Measurements from ENCODE around the gene SSR2.

Gene SSR2

GRCh38 chr1:156020293-156021092, at the start of gene SSR2:
SSR2 (minus strand) TSS chr1:156020951; CDS start chr1:156020167, 784 bp downstream.
- Histone ChIP-seq H3K4me3 (peak within 1 kb of the TSS; percentile 75 to 88 (median 82)), H3K9me3 (replicated peaks in 1 of 11) (no peaks in the 10 kb centered on the region), H3K36me3 (peaks cover 36 to 45% (median 43%) of the 10 kb centered on the region in 11 experiments), H3K27me3 (no peaks in the 10 kb centered on the region; a peak in 2 of 22 replicates), H3K27ac (peak within 1 kb of the TSS; percentile 37 to 80 (median 69); a peak in 19 of 22 replicates), H3K4me2 (peak within 1 kb of the TSS; percentile 82 to 98 (median 92)), H3K9ac (peak within 1 kb of the TSS; percentile 73 to 89 (median 86)), H4K20me1 (peaks cover 0 to 33% (median 7%) of the 10 kb centered on the region in 11 experiments; a peak in 9 of 22 replicates), H3K4me1 (peaks cover 13 to 29% (median 20%) of the 10 kb centered on the region in 10 experiments)
- TF ChIP-seq Cebpa-rat (IDR thresholded peaks at IDR 0.05), result no peak

- Histone ChIP-seq H3K27me3 (no peaks in the 10 kb centered on the region), H3K4me3 (no peak overlapping the region), H3K4me2 (peak overlapping the region; percentile 2 to 58 (median 55); a peak in 16 of 22 replicates), H3K9me3 (replicated peaks in 1 of 11) (no peaks in the 10 kb centered on the region), H3K36me3 (peaks cover 0 to 30% (median 23%) of the 10 kb centered on the region in 11 experiments; a peak in 14 of 22 replicates), H3K4me1 (peaks cover 22 to 66% (median 50%) of the 10 kb centered on the region in 10 experiments), H3K9ac (no peak overlapping the region), H4K20me1 (peaks cover 0 to 35% (median 17%) of the 10 kb centered on the region in 11 experiments; a peak in 13 of 22 replicates), H3K27ac (peak overlapping the region in 4 of 11 experiments; percentile 14 to 28 (median 17); a peak in 4 of 22 replicates)
- TF ChIP-seq Cebpa-rat (IDR thresholded peaks at IDR 0.05), result no peak
Observed at GRCh38 chr1:156070548-156070947, 49.8 kb upstream of the SSR2 start.

DNA sequence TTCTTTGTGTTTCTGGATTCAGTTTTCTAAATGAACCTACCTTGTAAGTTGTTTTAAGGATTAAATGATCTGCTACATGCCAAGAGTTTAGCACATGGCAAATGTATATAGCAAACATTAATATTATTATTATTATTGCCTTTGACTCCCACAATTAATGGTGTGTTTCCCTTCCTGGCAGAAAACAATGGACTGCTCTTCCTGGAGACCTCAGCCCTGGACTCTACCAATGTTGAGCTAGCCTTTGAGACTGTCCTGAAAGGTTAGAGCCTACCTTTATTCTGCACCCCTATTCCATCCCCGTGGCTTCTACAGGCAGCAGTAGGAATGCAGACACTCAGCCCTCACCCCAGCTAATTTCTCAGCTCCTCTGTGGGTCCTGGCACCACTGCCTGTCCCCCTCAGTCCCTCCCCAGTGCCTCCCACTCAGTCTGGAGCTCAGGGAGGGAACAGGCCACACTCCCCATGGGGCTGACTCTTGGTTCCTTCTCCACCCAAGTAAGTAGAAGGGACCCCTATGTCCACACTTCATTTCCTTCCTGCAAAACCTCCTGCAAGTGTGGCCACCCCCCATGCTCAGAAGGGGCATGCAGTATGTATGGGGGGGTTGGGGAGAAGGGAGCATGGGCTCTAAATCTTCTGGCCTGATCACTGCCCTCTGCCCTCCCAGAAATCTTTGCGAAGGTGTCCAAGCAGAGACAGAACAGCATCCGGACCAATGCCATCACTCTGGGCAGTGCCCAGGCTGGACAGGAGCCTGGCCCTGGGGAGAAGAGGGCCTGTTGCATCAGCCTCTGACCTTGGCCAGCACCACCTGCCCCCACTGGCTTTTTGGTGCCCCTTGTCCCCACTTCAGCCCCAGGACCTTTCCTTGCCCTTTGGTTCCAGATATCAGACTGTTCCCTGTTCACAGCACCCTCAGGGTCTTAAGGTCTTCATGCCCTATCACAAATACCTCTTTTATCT, 49.0 kb upstream of the SSR2 start:
- peaks cover 0 to 22% (median 18%) of the 10 kb centered on the region in 11 experiments; a peak in 14 of 22 replicates for H3K36me3 ChIP-seq
- no peaks in the 10 kb centered on the region for H3K27me3 ChIP-seq
- H3K9me3 ChIP-seq (replicated peaks in 1 of 11), result no peaks in the 10 kb centered on the region
- H4K20me1 ChIP-seq, result peaks cover 0 to 27% (median 9%) of the 10 kb centered on the region in 11 experiments; a peak in 13 of 22 replicates
- H3K4me3 ChIP-seq, result no peak overlapping the region
- TF ChIP-seq Cebpa-rat (IDR thresholded peaks at IDR 0.05), result no peak
- H3K4me2 ChIP-seq, result peak overlapping the region; percentile 2 to 58 (median 55); a peak in 20 of 22 replicates
- H3K9ac ChIP-seq, result peak overlapping the region in 3 of 11 experiments; percentile 4 to 37 (median 33); a peak in 2 of 22 replicates
- H3K27ac ChIP-seq, result peak overlapping the region in 3 of 11 experiments; percentile 15 to 28 (median 19); a peak in 3 of 22 replicates
- peaks cover 15 to 66% (median 50%) of the 10 kb centered on the region in 10 experiments for H3K4me1 ChIP-seq

- Histone ChIP-seq H4K20me1 (peaks cover 0 to 7% (median 0%) of the 10 kb centered on the region in 11 experiments; a peak in 2 of 22 replicates), H3K4me3 (no peak overlapping the region), H3K4me1 (peaks cover 12 to 51% (median 42%) of the 10 kb centered on the region in 10 experiments; a peak in 18 of 20 replicates), H3K27ac (no peak overlapping the region), H3K4me2 (no peak overlapping the region), H3K36me3 (peaks cover 0 to under 1% (median 0%) of the 10 kb centered on the region in 11 experiments; a peak in 5 of 22 replicates), H3K27me3 (no peaks in the 10 kb centered on the region), H3K9me3 (replicated peaks in 1 of 11) (no peaks in the 10 kb centered on the region), H3K9ac (0 out of 22 replicates have a peak overlapping the region, but pooled peaks of 1 of the 11 experiments have one; percentile 6)
- no peak for TF ChIP-seq Cebpa-rat (IDR thresholded peaks at IDR 0.05)
Observed at GRCh38 chr1:156067262-156067661, 46.5 kb upstream of the SSR2 start.

DNA sequence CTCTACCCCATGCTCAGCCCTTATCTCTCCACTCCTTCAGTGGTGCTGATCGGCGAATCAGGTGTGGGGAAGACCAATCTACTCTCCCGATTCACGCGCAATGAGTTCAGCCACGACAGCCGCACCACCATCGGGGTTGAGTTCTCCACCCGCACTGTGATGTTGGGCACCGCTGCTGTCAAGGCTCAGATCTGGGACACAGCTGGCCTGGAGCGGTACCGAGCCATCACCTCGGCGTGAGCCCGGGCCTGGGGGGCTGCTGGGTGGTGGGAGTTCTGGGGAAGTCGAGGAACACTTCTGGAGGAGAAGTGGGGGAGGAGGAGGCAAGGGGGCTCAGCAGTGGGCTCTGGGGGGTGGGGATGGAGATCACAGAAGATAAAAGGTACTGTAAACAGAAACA, 45.1 kb upstream of the SSR2 start:
- no peak overlapping the region for H3K27ac ChIP-seq
- no peak for TF ChIP-seq Cebpa-rat (IDR thresholded peaks at IDR 0.05)
- H3K36me3 ChIP-seq, result no peaks in the 10 kb centered on the region
- peak overlapping the region in 9 of 11 experiments; percentile 0 to 56 (median 26); a peak in 9 of 22 replicates for H3K4me2 ChIP-seq
- H4K20me1 ChIP-seq, result peaks cover 0 to 5% (median 0%) of the 10 kb centered on the region in 11 experiments; a peak in 1 of 22 replicates
- peaks cover 21 to 45% (median 34%) of the 10 kb centered on the region in 10 experiments for H3K4me1 ChIP-seq
- no peaks in the 10 kb centered on the region for H3K27me3 ChIP-seq
- H3K9ac ChIP-seq, result no peak overlapping the region
- H3K9me3 ChIP-seq (replicated peaks in 1 of 11), result no peaks in the 10 kb centered on the region
- no peak overlapping the region for H3K4me3 ChIP-seq

- H4K20me1 ChIP-seq, result peaks cover 0 to 5% (median 0%) of the 10 kb centered on the region in 11 experiments; a peak in 1 of 22 replicates
- H3K9ac ChIP-seq, result peak overlapping the region in 2 of 11 experiments; percentile 13 to 27; a peak in 1 of 22 replicates
- peak overlapping the region in 10 of 11 experiments; percentile 0 to 56 (median 26); a peak in 12 of 22 replicates for H3K4me2 ChIP-seq
- H3K27me3 ChIP-seq, result no peaks in the 10 kb centered on the region
- peaks cover 21 to 40% (median 28%) of the 10 kb centered on the region in 10 experiments for H3K4me1 ChIP-seq
- no peak overlapping the region for H3K27ac ChIP-seq
- no peak for TF ChIP-seq Cebpa-rat (IDR thresholded peaks at IDR 0.05)
- H3K9me3 ChIP-seq (replicated peaks in 1 of 11), result no peaks in the 10 kb centered on the region
- H3K4me3 ChIP-seq, result no peak overlapping the region
- H3K36me3 ChIP-seq, result no peaks in the 10 kb centered on the region
Observed at GRCh38 chr1:156065212-156065611, 44.5 kb upstream of the SSR2 start.

- Histone ChIP-seq H3K4me1 (peaks cover 16 to 34% (median 22%) of the 10 kb centered on the region in 10 experiments), H3K27ac (no peak overlapping the region; a peak in 1 of 22 replicates), H4K20me1 (no peaks in the 10 kb centered on the region; a peak in 1 of 22 replicates), H3K9ac (peak overlapping the region in 2 of 11 experiments; percentile 13 to 27; a peak in 1 of 22 replicates), H3K27me3 (no peaks in the 10 kb centered on the region), H3K4me2 (peak overlapping the region in 7 of 11 experiments; percentile 19 to 56 (median 38); a peak in 10 of 22 replicates), H3K4me3 (no peak overlapping the region), H3K36me3 (no peaks in the 10 kb centered on the region), H3K9me3 (replicated peaks in 1 of 11) (no peaks in the 10 kb centered on the region)
- TF ChIP-seq Cebpa-rat (IDR thresholded peaks at IDR 0.05), result no peak
Observed at GRCh38 chr1:156064615-156065014, 43.9 kb upstream of the SSR2 start.

DNA sequence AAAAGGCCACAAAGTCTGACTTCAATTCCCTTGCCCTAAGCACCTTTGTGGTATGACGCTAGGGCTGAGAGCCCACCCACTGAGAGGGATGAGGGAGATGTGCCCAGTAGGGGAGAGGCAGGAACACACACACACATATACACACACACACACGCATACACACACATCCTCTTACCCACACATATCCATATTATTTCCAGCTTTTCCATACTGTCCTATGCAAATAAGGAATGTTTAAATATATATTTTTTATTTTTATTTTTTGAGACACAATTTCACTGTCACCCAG, 43.2 kb upstream of the SSR2 start:
- Histone ChIP-seq H3K9me3 (replicated peaks in 1 of 11) (no peaks in the 10 kb centered on the region), H3K4me1 (peaks cover 15 to 31% (median 21%) of the 10 kb centered on the region in 10 experiments; a peak in 19 of 20 replicates), H3K4me3 (no peak overlapping the region), H3K4me2 (no peak overlapping the region), H3K36me3 (peaks cover 0 to 5% (median 2%) of the 10 kb centered on the region in 11 experiments; a peak in 8 of 22 replicates), H3K9ac (no peak overlapping the region), H4K20me1 (no peaks in the 10 kb centered on the region; a peak in 1 of 22 replicates), H3K27me3 (no peaks in the 10 kb centered on the region), H3K27ac (no peak overlapping the region)
- no peak for TF ChIP-seq Cebpa-rat (IDR thresholded peaks at IDR 0.05)

Measured in BLaER1 treated with 17β-estradiol and CSF1 and Interleukin-3, amounts not matched to agents 10 nM and 100 nM (cell line).